NT2/D1 (cell line): ENCODE results near the gene SMPD4.
"Not testable (repeated sequence)": the region's sequence is repeated elsewhere in the genome, so short reads cannot be mapped to it uniquely, and the experiment has no call there.

Experiments
- DNase-seq: peaks from one replicate; pipeline ENCODE4 v3.0.0-alpha.2; 2011; ENCODE audit warnings: low read depth, low spot score
- H3K27me3 ChIP-seq: 2 replicates; pipeline ENCODE4 v1.6.0; 2011; ENCODE audit warnings: mild to moderate bottlenecking; ENCODE audit not compliant: insufficient read length, insufficient read depth
- H3K36me3 ChIP-seq: 2 replicates; pipeline ENCODE4 v1.6.1; 2011; ENCODE audit warnings: mild to moderate bottlenecking, low read length, mixed read lengths; ENCODE audit not compliant: insufficient read depth, insufficient read length
- H3K4me1 ChIP-seq: 2 replicates; pipeline ENCODE4 v1.5.1; 2011; ENCODE audit not compliant: insufficient read depth, insufficient read length
- H3K4me3 ChIP-seq: 2 replicates; pipeline ENCODE4 v1.5.1; 2011; ENCODE audit warnings: low read depth; ENCODE audit not compliant: insufficient read length
- H3K9ac ChIP-seq: 2 replicates; pipeline ENCODE4 v1.6.0; 2011; ENCODE audit warnings: low read depth; ENCODE audit not compliant: insufficient read length
- H3K9me3 ChIP-seq: 2 replicates; pipeline ENCODE4 v1.5.1; 2011; ENCODE audit warnings: mild to moderate bottlenecking, low read length; ENCODE audit not compliant: insufficient read depth
- SUZ12 ChIP-seq: IDR thresholded peaks from 2 replicates; pipeline ENCODE4 v1.6.1; 2011; ENCODE audit not compliant: insufficient read length, insufficient read depth; ENCODE audit errors: extremely low read depth
- YY1 ChIP-seq: IDR thresholded peaks from 2 replicates; pipeline ENCODE4 v1.6.1; 2011; ENCODE audit not compliant: insufficient read length, insufficient read depth
- ZNF274 ChIP-seq: IDR thresholded peaks from 2 replicates; pipeline ENCODE4 v1.6.1; 2011; ENCODE audit warnings: mild to moderate bottlenecking, low read depth, low read length

SMPD4 gene

GRCh38 chr2:130169896-130170295, 11.5 kb downstream of the SMPD4 start:
- H3K9ac ChIP-seq: no peak overlapping the region
- TF ChIP-seq ZNF274: no peak
- no peak for TF ChIP-seq YY1
- no peak for TF ChIP-seq SUZ12
- H3K36me3 ChIP-seq: peaks cover 95% of the 10 kb centered on the region
- H3K27me3 ChIP-seq: no peaks in the 10 kb centered on the region
- no peaks in the 10 kb centered on the region for H3K9me3 ChIP-seq
- no peak overlapping the region for H3K4me3 ChIP-seq
- H3K4me1 ChIP-seq: no peaks in the 10 kb centered on the region
- no peak for DNase-seq

DNA sequence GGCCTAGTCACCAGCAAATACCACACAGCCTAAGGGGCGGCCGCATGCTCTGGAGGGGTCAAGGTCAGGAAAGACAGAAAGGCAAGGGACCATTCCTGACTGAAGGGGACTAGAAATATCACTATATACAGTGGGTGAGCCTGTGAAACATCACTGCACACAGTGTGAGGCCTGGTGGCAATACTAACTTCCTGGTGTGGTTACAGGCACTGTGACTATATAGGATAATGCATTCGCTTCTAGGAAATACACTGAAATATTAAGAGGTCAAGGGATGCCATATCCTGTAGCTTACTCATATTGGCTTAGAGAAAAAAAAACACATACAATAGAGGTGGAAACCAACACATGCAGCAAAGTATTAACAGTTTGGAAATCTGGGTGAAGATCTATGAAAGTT, 12.2 kb downstream of the SMPD4 start:
- not testable (repeated sequence) for H3K27me3 ChIP-seq, H3K4me3 ChIP-seq, H3K9me3 ChIP-seq, H3K9ac ChIP-seq, DNase-seq, H3K4me1 ChIP-seq
- H3K36me3 ChIP-seq: peaks cover 94% of the 10 kb centered on the region

DNA sequence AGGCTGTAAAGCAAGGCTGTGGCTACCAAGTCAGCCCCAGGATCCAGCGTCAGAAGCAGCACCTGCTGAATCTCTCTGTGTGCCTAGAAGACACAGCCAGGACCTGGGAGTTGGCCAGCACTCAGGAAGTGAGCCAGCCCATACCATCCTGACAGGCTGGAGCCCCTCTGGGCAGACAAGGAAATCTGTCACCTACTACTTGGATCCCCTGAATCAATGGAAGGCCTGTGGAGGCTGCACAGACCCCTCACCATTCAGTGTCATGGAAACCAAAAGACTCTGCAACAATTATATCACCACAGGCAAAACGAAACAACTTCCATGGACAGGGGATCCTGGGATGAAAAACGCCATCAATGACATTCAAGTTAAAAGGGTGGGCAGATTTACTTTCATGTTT, 14.8 kb downstream of the SMPD4 start:
- H3K4me1 ChIP-seq, DNase-seq, H3K9ac ChIP-seq, H3K9me3 ChIP-seq, H3K4me3 ChIP-seq, H3K27me3 ChIP-seq: not testable (repeated sequence)
- H3K36me3 ChIP-seq: peaks cover 86% of the 10 kb centered on the region

DNA sequence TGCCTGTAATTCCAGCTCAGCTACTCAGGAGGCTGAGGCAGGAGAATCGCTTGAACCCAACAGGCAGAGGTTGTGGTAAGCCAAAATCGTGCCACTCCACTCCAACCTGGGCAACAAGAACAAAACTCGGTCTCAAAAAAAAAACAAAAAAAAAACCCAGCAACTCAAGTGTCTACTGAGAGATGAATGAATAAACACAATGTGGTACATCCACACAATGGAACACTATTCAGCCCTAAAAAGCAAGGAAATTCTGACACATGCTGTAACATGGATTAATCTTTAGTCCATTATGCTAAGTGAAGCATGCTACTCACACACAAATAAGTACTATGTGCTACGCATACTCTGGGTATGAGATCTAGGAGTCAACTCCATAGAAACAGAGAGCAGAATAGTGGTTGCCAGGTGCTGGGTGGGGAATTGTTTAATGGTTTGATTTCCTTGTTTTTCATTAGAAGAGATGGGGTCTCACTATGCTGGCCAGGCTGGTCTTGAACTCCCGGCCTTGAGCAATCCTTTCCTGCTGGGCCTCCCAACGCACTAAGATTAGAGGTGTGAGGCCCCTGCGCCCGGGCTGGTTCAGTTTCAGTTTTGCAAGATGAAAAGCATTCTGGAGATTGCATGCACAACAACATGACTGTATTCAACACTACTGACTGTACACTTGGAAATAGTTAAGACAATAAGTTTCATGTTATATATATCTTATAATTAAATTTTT, 15.9 kb downstream of the SMPD4 start:
- no peak for DNase-seq

GRCh38 chr2:130162968-130163367, 18.4 kb downstream of the SMPD4 start:
- Histone ChIP-seq H3K4me1 (no peaks in the 10 kb centered on the region), H3K9ac (no peak overlapping the region), H3K36me3 (peaks cover 75% of the 10 kb centered on the region), H3K27me3 (no peaks in the 10 kb centered on the region), H3K9me3 (no peaks in the 10 kb centered on the region), H3K4me3 (no peak overlapping the region)
- DNase-seq: no peak
- no peak for TF ChIP-seq SUZ12
- no peak for TF ChIP-seq YY1
- no peak for TF ChIP-seq ZNF274

More for the DNA sequence above, 15.9 kb downstream of the SMPD4 start:
- no peak for TF ChIP-seq YY1
- no peak for TF ChIP-seq SUZ12
- no peak for TF ChIP-seq ZNF274
- peaks cover 80% of the 10 kb centered on the region for H3K36me3 ChIP-seq
- H3K4me1 ChIP-seq: no peaks in the 10 kb centered on the region
- H3K27me3 ChIP-seq: no peaks in the 10 kb centered on the region
- H3K4me3 ChIP-seq: no peak overlapping the region
- no peaks in the 10 kb centered on the region for H3K9me3 ChIP-seq
- no peak overlapping the region for H3K9ac ChIP-seq

DNA sequence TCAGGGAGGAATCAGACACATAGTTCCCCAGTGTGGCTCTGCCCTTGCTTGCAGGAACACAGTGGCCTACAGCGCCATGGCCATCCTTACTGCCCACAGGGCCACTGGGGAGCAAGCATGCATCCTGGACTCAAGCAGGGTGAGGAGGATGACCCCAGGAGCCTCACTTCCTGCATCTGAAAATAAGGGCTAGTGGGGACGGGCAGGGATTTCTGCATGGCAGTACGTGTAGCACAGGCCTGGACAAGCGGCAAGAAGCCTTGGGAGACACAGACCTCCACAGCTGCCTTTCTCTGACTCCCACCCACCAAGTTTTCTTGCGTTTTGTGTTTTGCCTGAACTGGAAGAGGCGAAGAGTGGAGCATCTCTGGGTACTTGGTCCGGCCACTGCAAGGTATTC, 18.9 kb downstream of the SMPD4 start:
- peaks cover 72% of the 10 kb centered on the region for H3K36me3 ChIP-seq
- not testable (repeated sequence) for H3K27me3 ChIP-seq, H3K9me3 ChIP-seq

DNA sequence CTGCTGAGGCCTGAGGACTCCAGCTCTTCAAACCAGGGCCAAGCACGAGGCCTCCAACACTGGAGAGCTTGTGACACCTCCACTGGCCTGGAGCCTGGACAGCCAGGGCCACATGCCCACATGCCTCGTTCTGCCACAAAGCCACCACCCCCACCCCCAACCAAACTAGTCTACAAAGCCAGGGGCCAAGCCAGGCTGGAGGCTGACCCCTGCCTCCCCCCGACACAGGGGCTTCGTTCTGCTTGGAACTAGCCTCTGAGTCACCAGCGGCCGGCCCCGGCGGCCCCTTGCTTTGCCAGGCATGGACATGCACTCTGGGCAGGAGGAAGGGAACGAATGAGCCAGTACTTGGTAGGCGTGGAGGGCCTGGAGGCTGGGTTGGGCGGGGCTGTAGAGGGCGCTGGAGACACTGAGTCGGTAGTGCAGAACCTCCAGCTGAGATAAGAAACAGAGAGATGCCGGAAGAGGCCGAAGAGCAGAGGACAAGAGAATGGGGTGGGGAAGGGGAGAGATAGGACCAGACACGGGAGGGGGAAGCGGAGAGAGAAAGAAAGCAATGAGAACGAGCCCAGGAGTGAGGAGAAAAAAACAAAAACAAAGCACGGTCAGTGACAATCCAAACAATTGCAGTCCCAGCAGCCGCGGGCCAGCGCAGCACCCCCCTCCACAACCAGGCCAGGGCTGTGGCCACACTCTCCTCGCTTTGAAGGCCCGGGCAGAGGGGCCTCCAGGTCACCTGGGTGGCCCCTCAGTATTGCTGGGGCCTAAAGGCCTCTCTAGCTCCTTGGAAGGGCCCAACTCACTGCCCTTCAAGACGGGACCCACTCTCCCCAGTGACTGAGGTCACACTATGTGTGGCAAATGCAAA, 20.3 kb downstream of the SMPD4 start:
- Histone ChIP-seq H3K36me3 (peaks cover 71% of the 10 kb centered on the region), H3K9ac (peak overlapping the region; percentile 26)
- H3K9me3 ChIP-seq, H3K27me3 ChIP-seq, H3K4me1 ChIP-seq, H3K4me3 ChIP-seq, DNase-seq: not testable (repeated sequence)

More for the DNA sequence above, 18.9 kb downstream of the SMPD4 start:
- not testable (repeated sequence) for H3K4me1 ChIP-seq, DNase-seq, H3K9ac ChIP-seq, H3K4me3 ChIP-seq

GRCh38 chr2:130160131-130160530, 21.3 kb downstream of the SMPD4 start:
- H3K36me3 ChIP-seq: peaks cover 71% of the 10 kb centered on the region
- no peak overlapping the region for H3K9ac ChIP-seq
- no peaks in the 10 kb centered on the region for H3K27me3 ChIP-seq
- H3K4me3 ChIP-seq: no peak overlapping the region
- peaks cover 2% of the 10 kb centered on the region for H3K4me1 ChIP-seq
- no peaks in the 10 kb centered on the region for H3K9me3 ChIP-seq
- TF ChIP-seq SUZ12 (no peak), YY1 (no peak), ZNF274 (no peak)
- DNase-seq: no peak

DNA sequence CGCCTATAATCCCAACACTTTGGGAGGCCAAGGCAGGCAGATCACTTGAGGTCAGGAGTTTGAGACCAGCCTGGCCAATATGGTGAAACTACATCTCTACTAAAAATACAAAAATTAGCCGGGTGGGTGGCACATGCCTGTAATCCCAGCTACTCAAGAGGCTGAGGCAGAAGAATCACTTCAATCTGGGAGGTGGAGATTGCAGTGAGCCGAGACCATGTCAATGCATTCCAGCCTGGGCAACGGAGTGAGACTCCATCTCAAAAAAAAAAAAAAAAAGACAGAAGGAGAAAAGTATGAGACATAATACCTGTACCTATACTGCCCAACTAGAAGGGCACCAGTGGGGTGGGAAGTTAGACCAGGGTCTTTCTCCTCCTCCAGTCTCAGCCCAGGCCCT, 22.0 kb downstream of the SMPD4 start:
- H3K27me3 ChIP-seq, H3K9ac ChIP-seq, H3K4me1 ChIP-seq, DNase-seq, H3K4me3 ChIP-seq, H3K9me3 ChIP-seq: not testable (repeated sequence)
- peaks cover 73% of the 10 kb centered on the region for H3K36me3 ChIP-seq
